H9 (cell line): ENCODE data around the gene IL5RA. TPM values are rescaled to one million over a fixed set of nuclear protein-coding genes. Genes with fewer than 3 reads are reported as not detected.

Experiments
- DNase-seq: peaks from one replicate; pipeline ENCODE4 v3.0.0-alpha.2; 2017
- H2AFZ ChIP-seq: one replicate; pipeline ENCODE4 v1.6.1; 2013; ENCODE audit warnings: mild to moderate bottlenecking, low read length, control low read depth, moderate library complexity
- H2AK5ac ChIP-seq: 2 replicates; pipeline ENCODE4 v1.6.1; 2013; ENCODE audit warnings: low read length, control low read depth, mixed read lengths; ENCODE audit not compliant: insufficient read length
- H2BK120ac ChIP-seq: one replicate; pipeline ENCODE4 v1.6.1; 2013; ENCODE audit warnings: low read depth, mild to moderate bottlenecking, low read length, control low read depth, inconsistent platforms; ENCODE audit not compliant: poor library complexity, severe bottlenecking
- H2BK12ac ChIP-seq: 2 replicates; pipeline ENCODE4 v1.6.1; 2013; ENCODE audit warnings: low read length, control low read depth, mixed read lengths, low read depth; ENCODE audit not compliant: insufficient read length
- H2BK15ac ChIP-seq: 2 replicates; pipeline ENCODE4 v1.6.1; 2013; ENCODE audit warnings: low read depth, low read length, control low read depth
- H2BK20ac ChIP-seq: one replicate; pipeline ENCODE4 v1.6.1; 2013; ENCODE audit warnings: low read depth, mild to moderate bottlenecking, low read length, control low read depth, inconsistent platforms; ENCODE audit not compliant: poor library complexity, severe bottlenecking
- H2BK5ac ChIP-seq: 2 replicates; pipeline ENCODE4 v1.6.1; 2013; ENCODE audit warnings: low read length, control low read depth, mixed read lengths; ENCODE audit not compliant: insufficient read length
- H3K14ac ChIP-seq: 2 replicates; pipeline ENCODE4 v1.6.1; 2013; ENCODE audit warnings: low read length, control low read depth; ENCODE audit not compliant: insufficient read depth
- H3K18ac ChIP-seq: 2 replicates; pipeline ENCODE4 v1.6.1; 2013; ENCODE audit warnings: low read depth, mild to moderate bottlenecking, mixed read lengths, low read length, control low read depth; ENCODE audit not compliant: insufficient read length
- H3K23ac ChIP-seq: 2 replicates; pipeline ENCODE4 v1.6.1; 2013; ENCODE audit warnings: low read length, control low read depth, mixed read lengths, low read depth; ENCODE audit not compliant: insufficient read length
- H3K23me2 ChIP-seq: 2 replicates; pipeline ENCODE4 v1.6.1; 2013; ENCODE audit warnings: low read depth, mild to moderate bottlenecking, mixed read lengths, low read length, control low read depth; ENCODE audit not compliant: insufficient read length, poor library complexity, severe bottlenecking
- H3K27ac ChIP-seq: 2 replicates; pipeline ENCODE4 v1.5.1; 2013; ENCODE audit warnings: low read length, control low read depth, mixed read lengths, low read depth; ENCODE audit not compliant: insufficient read length
- H3K27me3 ChIP-seq: 2 replicates; pipeline ENCODE4 v1.6.1; 2013; ENCODE audit warnings: low read length, control low read depth, inconsistent platforms; ENCODE audit not compliant: insufficient read depth
- H3K4ac ChIP-seq: 2 replicates; pipeline ENCODE4 v1.6.1; 2013; ENCODE audit warnings: low read depth, mild to moderate bottlenecking, control low read depth, inconsistent platforms, low read length, moderate library complexity
- H3K4me1 ChIP-seq: 2 replicates; pipeline ENCODE4 v1.6.1; 2013; ENCODE audit warnings: low read length, control low read depth, inconsistent platforms; ENCODE audit not compliant: insufficient read depth
- H3K4me2 ChIP-seq: 2 replicates; pipeline ENCODE4 v1.6.1; 2013; ENCODE audit warnings: low read length, control low read depth, mixed read lengths; ENCODE audit not compliant: insufficient read length, insufficient read depth
- H3K56ac ChIP-seq: 2 replicates; pipeline ENCODE4 v1.6.1; 2013; ENCODE audit warnings: low read depth, mild to moderate bottlenecking, mixed read lengths, low read length, control low read depth; ENCODE audit not compliant: insufficient read length
- H3K79me1 ChIP-seq: 2 replicates; pipeline ENCODE4 v1.6.1; 2013; ENCODE audit warnings: low read depth, mild to moderate bottlenecking, moderate library complexity, low read length, control low read depth, inconsistent platforms; ENCODE audit not compliant: insufficient read depth, poor library complexity, severe bottlenecking
- H3K79me2 ChIP-seq: 2 replicates; pipeline ENCODE4 v1.6.1; 2013; ENCODE audit warnings: low read length, control low read depth, inconsistent platforms; ENCODE audit not compliant: insufficient read depth
- H3K9ac ChIP-seq: 2 replicates; pipeline ENCODE4 v1.6.1; 2013; ENCODE audit warnings: low read length, control low read depth, mixed read lengths; ENCODE audit not compliant: insufficient read length; ENCODE audit errors: extremely low read depth
- H3K9me3 ChIP-seq: one replicate; pipeline ENCODE4 v1.6.1; 2013; ENCODE audit warnings: low read depth, low read length, inconsistent platforms; ENCODE audit not compliant: control insufficient read depth
- H3T11ph ChIP-seq: one replicate; pipeline ENCODE4 v1.6.1; 2013; ENCODE audit warnings: mild to moderate bottlenecking, low read length, control low read depth, inconsistent platforms
- H4K20me1 ChIP-seq: one replicate; pipeline ENCODE4 v1.6.1; 2013; ENCODE audit not compliant: control insufficient read depth, insufficient read length, insufficient read depth
- H4K5ac ChIP-seq: 2 replicates; pipeline ENCODE4 v1.6.1; 2013; ENCODE audit warnings: low read depth, mild to moderate bottlenecking, mixed read lengths, low read length, control low read depth; ENCODE audit not compliant: insufficient read length
- H4K8ac ChIP-seq: replicated peaks from 2 replicates; pipeline ENCODE4 v1.6.1; 2013; ENCODE audit warnings: low read length, control low read depth, mixed read lengths, low read depth; ENCODE audit not compliant: insufficient read length
- H4K91ac ChIP-seq: 2 replicates; pipeline ENCODE4 v1.6.1; 2013; ENCODE audit warnings: low read depth, mild to moderate bottlenecking, moderate library complexity, mixed read lengths, low read length, control low read depth; ENCODE audit not compliant: insufficient read length
- H3K27ac Mint-ChIP-seq, 3 experiments: 2 replicates in 2 of 3; 3 replicates in 1 of 3; pipeline ENCODE4 v1.8.0; 2020 to 2021; ENCODE audit warnings: mixed read lengths in 3 of 3, mild to moderate bottlenecking in 1 of 3, moderate library complexity in 1 of 3
- H3K27me3 Mint-ChIP-seq: 2 replicates; pipeline ENCODE4 v1.8.0; 2021; ENCODE audit warnings: low read depth, mild to moderate bottlenecking, moderate library complexity, mixed read lengths
- H3K36me3 Mint-ChIP-seq, 3 experiments: 2 replicates in 2 of 3; 3 replicates in 1 of 3; pipeline ENCODE4 v1.8.0; 2020 to 2021; ENCODE audit warnings: low read depth in 3 of 3, mixed read lengths in 3 of 3; ENCODE audit not compliant: insufficient read depth in 1 of 3
- H3K4me1 Mint-ChIP-seq, 2 experiments: 2 replicates each; pipeline ENCODE4 v1.8.0; 2020; ENCODE audit warnings: mixed read lengths in 2 of 2
- H3K4me3 Mint-ChIP-seq, 2 experiments: 2 replicates in 1 of 2; 3 replicates in 1 of 2; pipeline ENCODE4 v1.8.0; 2020 to 2021; ENCODE audit warnings: mild to moderate bottlenecking in 2 of 2, mixed read lengths in 2 of 2, moderate library complexity in 1 of 2
- H3K9me3 Mint-ChIP-seq, 2 experiments: 2 replicates in 1 of 2; 3 replicates in 1 of 2; pipeline ENCODE4 v1.8.0; 2020; ENCODE audit warnings: mild to moderate bottlenecking in 2 of 2, mixed read lengths in 2 of 2, moderate library complexity in 1 of 2
- CTCF ChIP-seq: fragments of 200-600 bp; sonication (generic); conservative IDR thresholded peaks from 3 replicates; pipeline ENCODE4 v1.8.0; 2021; ENCODE audit warnings: antibody characterized with exemption, mild to moderate bottlenecking
- WGBS: extraction: QIAGEN DNeasy Blood & Tissue Kit; methylation state at CpG from one replicate; pipeline ENCODE4 v1.1.7; 2013; ENCODE audit warnings: missing lambda C conversion rate, low lambda C conversion rate, mixed read lengths; ENCODE audit not compliant: insufficient read length; ENCODE audit errors: extremely low coverage; 5-methylcytosine and 5-hydroxymethylcytosine counted together
- total RNA-seq: library from RNA; stranded (reverse); gene quantifications from 2 replicates; pipeline ENCODE4 v1.2.1, GENCODE V29; 2021

Gene IL5RA
- total RNA-seq, 1 experiment from 2014 or later = not detected

GRCh38 chr3:3085782-3086181, 24.4 kb downstream of the IL5RA start:
- Mint-ChIP-seq H3K4me3 (no peak overlapping the region), H3K36me3 (no peaks in the 10 kb centered on the region), H3K27ac (no peak overlapping the region), H3K4me1 (peaks cover 23% of the 10 kb centered on the region in 2 experiments), H3K9me3 (no peaks in the 10 kb centered on the region; a peak in 1 of 5 replicates), H3K27me3 (no peaks in the 10 kb centered on the region; the same call in 1 of the 2 replicates)
- Histone ChIP-seq H3K79me2 (no peaks in the 10 kb centered on the region), H2BK15ac (no peak overlapping the region), H2BK5ac (no peak overlapping the region), H3K18ac (no peak overlapping the region), H3K23me2 (no peaks in the 10 kb centered on the region), H2BK120ac (no peak overlapping the region), H3K14ac (no peak overlapping the region), H3K27ac (no peak overlapping the region), H4K91ac (no peak overlapping the region), H3K23ac (no peak overlapping the region), H3K4me1 (peaks cover 5% of the 10 kb centered on the region; the same call in 1 of the 2 replicates), H3T11ph (no peak overlapping the region), H3K4ac (no peak overlapping the region), H3K56ac (no peak overlapping the region), H2BK20ac (no peak overlapping the region), H4K8ac (no peak overlapping the region), H2AK5ac (no peak overlapping the region), H3K79me1 (no peaks in the 10 kb centered on the region), H3K4me2 (no peak overlapping the region), H2BK12ac (no peak overlapping the region), H4K20me1 (no peaks in the 10 kb centered on the region), H4K5ac (no peak overlapping the region), H3K27me3 (no peaks in the 10 kb centered on the region), H3K9me3 (no peaks in the 10 kb centered on the region), H2AFZ (no peak overlapping the region), H3K9ac (no peak overlapping the region)
- no peak for TF ChIP-seq CTCF
- no peak for DNase-seq
- WGBS = no CpG with 5 or more reads among the region's 6 CpGs
